Progenitor cell of endocrine pancreas (in vitro differentiated cells): ENCODE data around the gene PDLIM3. TPM values are rescaled to one million over a fixed set of nuclear protein-coding genes. Genes with fewer than 3 reads are reported as not detected.
A peak's percentile ranks its signal among the peaks of the same experiment; 100 is the strongest.
"Not testable (repeated sequence)": the region's sequence is repeated elsewhere in the genome, so short reads cannot be mapped to it uniquely, and the experiment has no call there.

Source experiments
- DNase-seq: peaks from one replicate; pipeline ENCODE4 v3.0.0; 2021; ENCODE audit warnings: low spot score; ENCODE audit not compliant: unreplicated experiment
- H3K27ac Mint-ChIP-seq: 2 replicates; pipeline ENCODE4 v1.8.0; 2021; ENCODE audit warnings: mild to moderate bottlenecking, moderate library complexity, mixed read lengths
- H3K27me3 Mint-ChIP-seq: 2 replicates; pipeline ENCODE4 v1.8.0; 2021; ENCODE audit warnings: mixed read lengths
- H3K36me3 Mint-ChIP-seq: 2 replicates; pipeline ENCODE4 v1.8.0; 2022; ENCODE audit warnings: mixed read lengths; ENCODE audit not compliant: insufficient read depth
- H3K4me1 Mint-ChIP-seq: 2 replicates; pipeline ENCODE4 v1.8.0; 2021; ENCODE audit warnings: low read depth, mixed read lengths
- H3K4me3 Mint-ChIP-seq: 2 replicates; pipeline ENCODE4 v1.8.0; 2021; ENCODE audit warnings: low read depth, mild to moderate bottlenecking, moderate library complexity, mixed read lengths
- H3K9me3 Mint-ChIP-seq: 2 replicates; pipeline ENCODE4 v1.8.0; 2021; ENCODE audit warnings: low read depth, mixed read lengths
- total RNA-seq: library from RNA; stranded (reverse); gene quantifications from 2 replicates; pipeline ENCODE4 v1.2.1, GENCODE V29; 2021
- TF ChIP-seq, protein P1 (sequence below): fragments of 200-600 bp; sonication (generic); IDR thresholded peaks from one replicate; pipeline ENCODE4 v1.5.0; 2021; ENCODE audit warnings: antibody characterized with exemption, mild to moderate bottlenecking; ENCODE audit not compliant: unreplicated experiment

PDLIM3 gene
- total RNA-seq, 1 donor from 2014 or later = 3.2 TPM

DNA sequence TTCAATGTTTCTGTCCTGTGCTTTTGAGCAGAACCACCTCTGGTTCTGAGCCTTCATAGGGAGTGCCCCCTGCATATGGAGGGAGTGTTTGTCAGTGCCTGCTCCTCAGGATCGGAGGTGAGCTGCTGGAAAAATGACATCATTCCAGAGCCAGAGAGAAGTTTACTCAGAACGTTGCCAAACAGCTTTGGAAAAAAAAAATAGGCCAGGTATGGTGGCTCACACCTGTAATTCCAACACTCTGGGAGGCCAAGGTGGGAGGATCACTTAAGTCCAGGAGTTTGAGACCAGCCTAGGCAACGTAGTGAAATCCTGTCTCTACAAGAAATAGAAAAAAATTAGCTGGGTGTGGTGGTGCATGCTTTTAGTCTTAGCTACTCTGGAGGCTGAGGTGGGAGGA, 27.2 kb upstream of the PDLIM3 start:
- no peak overlapping the region for H3K4me3 Mint-ChIP-seq
- TF ChIP-seq, protein P1, sequence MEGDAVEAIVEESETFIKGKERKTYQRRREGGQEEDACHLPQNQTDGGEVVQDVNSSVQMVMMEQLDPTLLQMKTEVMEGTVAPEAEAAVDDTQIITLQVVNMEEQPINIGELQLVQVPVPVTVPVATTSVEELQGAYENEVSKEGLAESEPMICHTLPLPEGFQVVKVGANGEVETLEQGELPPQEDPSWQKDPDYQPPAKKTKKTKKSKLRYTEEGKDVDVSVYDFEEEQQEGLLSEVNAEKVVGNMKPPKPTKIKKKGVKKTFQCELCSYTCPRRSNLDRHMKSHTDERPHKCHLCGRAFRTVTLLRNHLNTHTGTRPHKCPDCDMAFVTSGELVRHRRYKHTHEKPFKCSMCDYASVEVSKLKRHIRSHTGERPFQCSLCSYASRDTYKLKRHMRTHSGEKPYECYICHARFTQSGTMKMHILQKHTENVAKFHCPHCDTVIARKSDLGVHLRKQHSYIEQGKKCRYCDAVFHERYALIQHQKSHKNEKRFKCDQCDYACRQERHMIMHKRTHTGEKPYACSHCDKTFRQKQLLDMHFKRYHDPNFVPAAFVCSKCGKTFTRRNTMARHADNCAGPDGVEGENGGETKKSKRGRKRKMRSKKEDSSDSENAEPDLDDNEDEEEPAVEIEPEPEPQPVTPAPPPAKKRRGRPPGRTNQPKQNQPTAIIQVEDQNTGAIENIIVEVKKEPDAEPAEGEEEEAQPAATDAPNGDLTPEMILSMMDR = no peak
- H3K4me1 Mint-ChIP-seq = peaks cover 17% of the 10 kb centered on the region
- peaks cover 20% of the 10 kb centered on the region for H3K9me3 Mint-ChIP-seq
- DNase-seq = no peak
- no peak overlapping the region for H3K27ac Mint-ChIP-seq
- H3K36me3 Mint-ChIP-seq = peaks cover 3% of the 10 kb centered on the region
- H3K27me3 Mint-ChIP-seq = no peaks in the 10 kb centered on the region

DNA sequence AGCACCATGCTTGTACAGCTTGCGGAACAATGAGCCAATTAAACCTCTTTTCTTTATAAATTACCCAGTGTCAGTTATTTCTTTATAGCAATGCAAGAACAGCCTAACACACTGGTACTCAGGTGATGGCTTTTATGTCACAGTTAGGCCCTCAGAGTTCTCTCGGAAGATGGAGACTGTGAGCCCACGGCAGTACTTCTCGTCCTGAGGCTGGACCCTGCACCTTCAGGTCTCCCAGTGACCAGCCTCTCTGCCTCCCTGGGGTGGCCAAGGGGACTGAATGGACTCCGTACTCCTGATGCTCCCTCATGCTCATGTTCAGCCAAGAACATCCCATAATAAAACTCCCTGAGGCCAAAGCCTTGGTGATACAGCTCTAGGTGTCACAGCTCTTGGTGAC, 25.0 kb upstream of the PDLIM3 start:
- Mint-ChIP-seq H3K4me3 (no peak overlapping the region), H3K27ac (peak overlapping the region; percentile 93), H3K9me3 (peaks cover 35% of the 10 kb centered on the region), H3K4me1 (peaks cover 8% of the 10 kb centered on the region), H3K36me3 (peaks cover 3% of the 10 kb centered on the region), H3K27me3 (no peaks in the 10 kb centered on the region)
- no peak for DNase-seq
- TF ChIP-seq, protein P1 = no peak

DNA sequence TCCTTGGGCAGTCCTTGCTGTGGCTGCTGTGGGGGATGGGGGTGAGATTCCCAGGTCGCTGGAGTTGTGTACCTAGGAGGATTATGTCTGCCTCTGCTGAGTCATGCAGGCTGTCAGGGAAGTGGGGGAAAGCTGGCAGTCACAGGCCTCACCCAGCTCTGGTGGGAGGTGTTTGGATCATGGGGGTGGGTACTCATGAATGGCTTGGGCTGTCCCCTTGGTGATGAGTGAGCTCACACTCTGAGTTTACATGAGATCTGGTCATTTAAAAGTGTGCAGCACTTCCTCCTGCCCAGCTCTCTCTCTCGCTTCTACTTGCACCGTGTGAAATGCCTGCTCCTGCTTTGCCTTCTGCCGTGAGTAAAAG, 24.6 kb upstream of the PDLIM3 start:
- TF ChIP-seq, protein P1 = no peak
- Mint-ChIP-seq H3K4me1 (peaks cover 8% of the 10 kb centered on the region), H3K9me3 (peaks cover 35% of the 10 kb centered on the region), H3K4me3 (no peak overlapping the region), H3K27me3 (no peaks in the 10 kb centered on the region), H3K27ac (peak overlapping the region; percentile 93), H3K36me3 (peaks cover 3% of the 10 kb centered on the region)
- DNase-seq = peak; percentile 12

DNA sequence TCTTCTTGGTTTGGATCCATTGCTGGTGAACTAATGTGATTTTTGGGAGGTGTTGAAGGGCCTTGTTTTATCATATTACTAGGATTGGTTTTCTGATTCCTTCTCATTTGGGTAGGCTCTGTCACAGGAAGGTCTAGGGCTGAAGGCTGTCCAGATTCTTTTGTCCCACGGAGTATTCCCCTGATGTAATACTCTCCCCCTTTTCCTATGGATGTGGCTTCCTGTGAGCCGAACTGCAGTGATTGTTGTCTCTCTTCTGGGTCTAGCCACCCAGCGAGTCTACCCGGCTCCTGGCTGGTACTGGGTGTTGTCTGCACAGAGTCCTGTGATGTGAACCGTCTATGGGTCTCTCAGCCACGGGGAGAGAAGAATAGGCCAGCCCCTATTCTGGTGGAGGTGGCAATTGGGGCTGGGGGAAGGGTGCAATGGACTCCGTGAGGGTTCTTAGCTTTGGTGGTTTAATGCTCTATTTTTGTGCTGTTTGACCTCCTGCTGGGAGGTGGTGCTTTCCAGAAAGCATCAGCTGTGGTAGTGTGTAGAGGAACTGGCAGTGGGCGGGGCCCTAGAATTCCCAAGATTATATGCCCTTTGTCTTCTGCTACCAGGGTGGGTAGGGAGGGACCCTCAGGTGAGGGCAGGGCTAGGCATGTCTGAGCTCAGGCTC, 24.1 kb upstream of the PDLIM3 start:
- not testable (repeated sequence) for H3K27me3 Mint-ChIP-seq, DNase-seq, H3K4me1 Mint-ChIP-seq, H3K4me3 Mint-ChIP-seq, H3K36me3 Mint-ChIP-seq
- Mint-ChIP-seq H3K9me3 (peaks cover 31% of the 10 kb centered on the region), H3K27ac (peak overlapping the region; percentile 93)

DNA sequence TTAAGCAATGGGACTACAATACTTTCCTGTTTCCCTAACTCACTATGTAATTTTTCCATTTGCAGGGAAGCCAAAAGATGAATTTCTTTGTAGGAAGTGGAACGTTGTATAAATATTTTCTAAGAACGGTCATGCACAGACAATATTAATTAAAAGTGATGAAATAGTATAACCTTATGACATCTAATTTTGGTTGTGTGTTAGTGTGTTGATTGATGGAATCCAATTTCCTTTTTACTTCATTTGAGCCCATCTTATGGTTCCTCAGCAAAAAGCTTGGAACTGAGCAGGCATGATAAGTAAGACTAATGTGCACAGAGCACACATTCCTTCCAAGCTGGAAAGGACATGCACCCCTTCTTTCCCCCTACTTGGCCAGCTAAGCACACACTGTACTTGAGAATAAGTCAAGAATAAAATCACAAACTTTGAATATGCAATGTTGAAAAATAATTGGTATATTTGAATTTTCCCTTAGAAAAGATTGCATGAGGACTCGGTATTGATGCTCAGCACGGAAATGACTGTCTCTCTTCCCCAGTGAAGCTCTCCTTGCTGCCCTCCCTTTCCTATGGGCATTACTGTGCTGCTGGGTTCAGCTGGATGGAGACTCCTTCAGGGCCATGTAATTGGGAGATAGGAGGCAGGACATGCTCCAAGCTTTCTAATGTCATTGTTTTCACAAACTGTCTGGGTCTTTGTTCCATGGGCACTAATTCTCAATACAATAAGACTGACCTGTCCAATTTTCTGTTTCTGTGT, 19.2 kb upstream of the PDLIM3 start:
- Mint-ChIP-seq H3K27me3 (peaks cover 8% of the 10 kb centered on the region), H3K4me3 (no peak overlapping the region), H3K4me1 (peaks cover 3% of the 10 kb centered on the region), H3K9me3 (peaks cover 30% of the 10 kb centered on the region), H3K27ac (no peak overlapping the region), H3K36me3 (peaks cover 3% of the 10 kb centered on the region)
- TF ChIP-seq, protein P1 = no peak
- no peak for DNase-seq

DNA sequence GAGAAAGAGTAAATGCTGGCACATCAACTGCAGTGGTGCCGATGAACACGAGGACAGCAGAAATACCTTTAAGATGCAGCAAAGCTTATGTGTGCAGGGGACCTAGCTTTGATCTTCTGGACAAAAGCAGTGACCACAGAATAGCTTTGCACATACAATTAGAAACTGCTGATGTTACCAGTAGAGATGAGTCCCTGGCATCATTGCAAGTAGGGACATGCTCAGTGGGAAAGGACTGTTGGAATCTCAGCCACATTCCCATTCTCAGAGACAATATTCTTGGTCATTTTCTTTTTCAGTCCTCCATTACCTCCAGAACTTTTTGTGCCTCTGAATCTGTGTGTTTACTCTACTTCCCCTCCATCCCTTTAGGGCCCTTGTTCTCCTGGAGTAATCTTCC, 16.9 kb upstream of the PDLIM3 start:
- Mint-ChIP-seq H3K4me3 (no peak overlapping the region), H3K9me3 (peaks cover 13% of the 10 kb centered on the region), H3K27ac (no peak overlapping the region), H3K27me3 (peaks cover 8% of the 10 kb centered on the region), H3K4me1 (no peaks in the 10 kb centered on the region), H3K36me3 (no peaks in the 10 kb centered on the region)
- TF ChIP-seq, protein P1 = no peak
- no peak for DNase-seq
